Measurements from ENCODE around the gene CDIPT. TPM values are rescaled to one million over a fixed set of nuclear protein-coding genes. Genes with fewer than 3 reads are reported as not detected.

Gene CDIPT
- total and polyA plus RNA-seq, 2 of the 13 experiments (the other 11 are each of a cell fraction or from before 2014, with no cell fraction given) = 54.9 to 97.5 TPM

DNA sequence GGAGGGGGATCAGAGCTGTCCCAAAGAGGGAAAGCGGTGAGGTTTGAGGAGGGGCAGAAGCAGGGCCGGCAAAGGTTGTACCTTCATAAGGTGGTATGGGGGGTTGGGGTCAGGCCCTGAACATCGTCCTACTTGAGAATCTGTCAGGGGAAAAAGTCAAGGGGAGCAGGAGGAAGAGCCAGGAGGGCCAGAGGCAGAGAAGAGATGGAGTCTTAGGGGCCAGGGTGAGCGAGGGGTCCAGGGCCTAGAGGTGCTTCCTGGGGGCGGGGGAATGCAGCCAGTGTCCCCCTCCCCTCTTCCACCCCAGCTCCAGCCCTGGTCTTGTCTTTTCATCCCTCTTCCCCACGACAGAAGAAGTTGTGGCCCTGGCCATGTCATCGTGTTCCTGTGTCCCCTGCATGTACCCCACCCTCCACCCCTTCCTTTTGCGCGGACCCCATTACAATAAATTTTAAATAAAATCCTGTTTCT is 52.3 kb downstream of the CDIPT start:
- no peak for DNase-seq (ENCODE audit: low spot score)
- no peak; the same call in 1 of the 3 replicates for ATAC-seq
- H3K4me1 ChIP-seq (ENCODE audit: insufficient read depth, low read length) = peaks cover 77% of the 10 kb centered on the region
- peak overlapping the region; percentile 95 for H3K4me2 ChIP-seq (ENCODE audit: low read depth, low read length)
- no peak overlapping the region for H3K9ac ChIP-seq (ENCODE audit: insufficient read depth, low read depth, low read length)
- POLR2A ChIA-PET = interaction anchor here (1.0 to 4.3 kb wide), 6 partner anchors 10 to 111 kb away, joined by 3 to 26 read pairs (median 13); partner anchors contain the start of genes ASPHD1, KIF22, MVP and SEZ6L2
- 40% methylated on average over 9 of the region's 9 CpGs for WGBS (ENCODE audit: low lambda C conversion rate)
- H2AFZ ChIP-seq (ENCODE audit: low read length) = no peak overlapping the region
- in situ Hi-C loops (cut with HindIII; ENCODE audit: extremely low pct_ligation_motif_present, low pct_unique_long_range_greater_than_20kb) (loop anchor here (25.0 kb wide), 1 partner anchor 852 kb away; the partner anchor contains the start of genes FBRS and PRR14), intact Hi-C loops (cut with micrococcal nuclease; ENCODE audit: unreplicated experiment) (loop anchor here (2.0 kb wide), 1 partner anchor 210 kb away; no protein-coding TSS in a partner anchor)
- peaks cover 6 to 26% of the 10 kb centered on the region in 2 experiments for H3K36me3 ChIP-seq (replicated peaks in 1 of 2; ENCODE audit: control insufficient read depth in 1 of 2, insufficient read depth in 2 of 2, low read length in 2 of 2)
- H4K20me1 ChIP-seq (ENCODE audit: insufficient read depth, low read length) = peaks cover 23% of the 10 kb centered on the region; the same call in 1 of the 2 replicates
- BruUV-seq (replicated peaks) = TSS peak; percentile 74
- H3K79me2 ChIP-seq (ENCODE audit: insufficient read depth, low read length) = peaks cover 22% of the 10 kb centered on the region
- H3K27me3 ChIP-seq (ENCODE audit: control insufficient read depth in 1 of 2, insufficient read depth in 2 of 2, low read length in 2 of 2) = peaks cover 0 to 12% of the 10 kb centered on the region in 2 experiments; a peak in 2 of 5 replicates
- no peak for FAIRE-seq
- no peaks in the 10 kb centered on the region for H3K9me3 ChIP-seq (ENCODE audit: low read length)
- H3K27ac ChIP-seq (ENCODE audit: extremely low read length, insufficient read depth, low read length) = peak overlapping the region; percentile 53
- peak overlapping the region in 1 of 3 experiments; percentile 75; a peak in 1 of 6 replicates for H3K4me3 ChIP-seq (replicated peaks in 1 of 3; ENCODE audit: insufficient read depth in 1 of 3, low read depth in 2 of 3, low read length in 3 of 3)
- CTCF ChIA-PET (ENCODE audit: low intra/inter-chr PET ratio, low total read pairs) = no interaction called here
- TF ChIP-seq ELF4 (CRISPR knock-in tag; IDR thresholded peaks at IDR 0.05; ENCODE audit: borderline replicate concordance) (no peak), ZSCAN12 (CRISPR knock-in tag; IDR thresholded peaks at IDR 0.05) (no peak), NFKB2 (CRISPR knock-in tag; IDR thresholded peaks at IDR 0.05; ENCODE audit: borderline replicate concordance) (no peak), MTA3 (CRISPR knock-in tag; IDR thresholded peaks at IDR 0.05) (no peak), MEIS1 (CRISPR knock-in tag; IDR thresholded peaks at IDR 0.05; ENCODE audit: borderline replicate concordance) (peak; percentile 55; the same call in 1 of the 2 replicates), ZNF234 (CRISPR knock-in tag; conservative IDR thresholded peaks at IDR 0.05) (no peak), ZSCAN21 (CRISPR knock-in tag; IDR thresholded peaks at IDR 0.05; ENCODE audit: borderline replicate concordance) (no peak), ZNF333 (CRISPR knock-in tag; IDR thresholded peaks at IDR 0.05; ENCODE audit: borderline replicate concordance) (peak; percentile 45; the same call in 1 of the 2 replicates), TCF12 (IDR thresholded peaks at IDR 0.05) (no peak), TCF12 (CRISPR knock-in tag; IDR thresholded peaks at IDR 0.05) (0 out of 2 replicates have a peak, but pooled peaks have one; percentile 8), SP2 (CRISPR knock-in tag; IDR thresholded peaks at IDR 0.05) (peak; percentile 11; the same call in 1 of the 2 replicates), ARNTL (CRISPR knock-in tag; IDR thresholded peaks at IDR 0.05) (0 out of 2 replicates have a peak, but pooled peaks have one; percentile 2), ZNF282 (IDR thresholded peaks at IDR 0.05; ENCODE audit: partially characterized antibody) (no peak), EEA1 (CRISPR knock-in tag; IDR thresholded peaks at IDR 0.05; ENCODE audit: borderline replicate concordance) (no peak), ZNF296 (CRISPR knock-in tag; conservative IDR thresholded peaks at IDR 0.05) (no peak)
- TF ChIP-seq, protein P1, sequence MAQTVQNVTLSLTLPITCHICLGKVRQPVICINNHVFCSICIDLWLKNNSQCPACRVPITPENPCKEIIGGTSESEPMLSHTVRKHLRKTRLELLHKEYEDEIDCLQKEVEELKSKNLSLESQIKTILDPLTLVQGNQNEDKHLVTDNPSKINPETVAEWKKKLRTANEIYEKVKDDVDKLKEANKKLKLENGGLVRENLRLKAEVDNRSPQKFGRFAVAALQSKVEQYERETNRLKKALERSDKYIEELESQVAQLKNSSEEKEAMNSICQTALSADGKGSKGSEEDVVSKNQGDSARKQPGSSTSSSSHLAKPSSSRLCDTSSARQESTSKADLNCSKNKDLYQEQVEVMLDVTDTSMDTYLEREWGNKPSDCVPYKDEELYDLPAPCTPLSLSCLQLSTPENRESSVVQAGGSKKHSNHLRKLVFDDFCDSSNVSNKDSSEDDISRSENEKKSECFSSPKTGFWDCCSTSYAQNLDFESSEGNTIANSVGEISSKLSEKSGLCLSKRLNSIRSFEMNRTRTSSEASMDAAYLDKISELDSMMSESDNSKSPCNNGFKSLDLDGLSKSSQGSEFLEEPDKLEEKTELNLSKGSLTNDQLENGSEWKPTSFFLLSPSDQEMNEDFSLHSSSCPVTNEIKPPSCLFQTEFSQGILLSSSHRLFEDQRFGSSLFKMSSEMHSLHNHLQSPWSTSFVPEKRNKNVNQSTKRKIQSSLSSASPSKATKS (CRISPR knock-in tag; IDR thresholded peaks at IDR 0.05) = no peak
- TF ChIP-seq, protein P2, sequence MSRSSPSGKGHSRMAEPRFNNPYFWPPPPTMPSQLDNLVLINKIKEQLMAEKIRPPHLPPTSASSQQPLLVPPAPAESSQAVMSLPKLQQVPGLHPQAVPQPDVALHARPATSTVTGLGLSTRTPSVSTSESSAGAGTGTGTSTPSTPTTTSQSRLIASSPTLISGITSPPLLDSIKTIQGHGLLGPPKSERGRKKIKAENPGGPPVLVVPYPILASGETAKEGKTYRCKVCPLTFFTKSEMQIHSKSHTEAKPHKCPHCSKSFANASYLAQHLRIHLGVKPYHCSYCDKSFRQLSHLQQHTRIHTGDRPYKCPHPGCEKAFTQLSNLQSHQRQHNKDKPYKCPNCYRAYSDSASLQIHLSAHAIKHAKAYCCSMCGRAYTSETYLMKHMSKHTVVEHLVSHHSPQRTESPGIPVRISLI (CRISPR knock-in tag; IDR thresholded peaks at IDR 0.05; ENCODE audit: borderline replicate concordance) = peak; percentile 35
- TF ChIP-seq, protein P3, sequence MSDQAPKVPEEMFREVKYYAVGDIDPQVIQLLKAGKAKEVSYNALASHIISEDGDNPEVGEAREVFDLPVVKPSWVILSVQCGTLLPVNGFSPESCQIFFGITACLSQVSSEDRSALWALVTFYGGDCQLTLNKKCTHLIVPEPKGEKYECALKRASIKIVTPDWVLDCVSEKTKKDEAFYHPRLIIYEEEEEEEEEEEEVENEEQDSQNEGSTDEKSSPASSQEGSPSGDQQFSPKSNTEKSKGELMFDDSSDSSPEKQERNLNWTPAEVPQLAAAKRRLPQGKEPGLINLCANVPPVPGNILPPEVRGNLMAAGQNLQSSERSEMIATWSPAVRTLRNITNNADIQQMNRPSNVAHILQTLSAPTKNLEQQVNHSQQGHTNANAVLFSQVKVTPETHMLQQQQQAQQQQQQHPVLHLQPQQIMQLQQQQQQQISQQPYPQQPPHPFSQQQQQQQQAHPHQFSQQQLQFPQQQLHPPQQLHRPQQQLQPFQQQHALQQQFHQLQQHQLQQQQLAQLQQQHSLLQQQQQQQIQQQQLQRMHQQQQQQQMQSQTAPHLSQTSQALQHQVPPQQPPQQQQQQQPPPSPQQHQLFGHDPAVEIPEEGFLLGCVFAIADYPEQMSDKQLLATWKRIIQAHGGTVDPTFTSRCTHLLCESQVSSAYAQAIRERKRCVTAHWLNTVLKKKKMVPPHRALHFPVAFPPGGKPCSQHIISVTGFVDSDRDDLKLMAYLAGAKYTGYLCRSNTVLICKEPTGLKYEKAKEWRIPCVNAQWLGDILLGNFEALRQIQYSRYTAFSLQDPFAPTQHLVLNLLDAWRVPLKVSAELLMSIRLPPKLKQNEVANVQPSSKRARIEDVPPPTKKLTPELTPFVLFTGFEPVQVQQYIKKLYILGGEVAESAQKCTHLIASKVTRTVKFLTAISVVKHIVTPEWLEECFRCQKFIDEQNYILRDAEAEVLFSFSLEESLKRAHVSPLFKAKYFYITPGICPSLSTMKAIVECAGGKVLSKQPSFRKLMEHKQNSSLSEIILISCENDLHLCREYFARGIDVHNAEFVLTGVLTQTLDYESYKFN (CRISPR knock-in tag; conservative IDR thresholded peaks at IDR 0.05) = no peak
